ENCODE data around the gene MOCS1.

Gene MOCS1

GRCh38 chr6:39938773-39939654 lies 4.8 kb upstream of the MOCS1 start:
- Histone ChIP-seq H2AFZ (ENCODE audit: insufficient read depth, low read length, poor library complexity) (no peak overlapping the region), H2BK5ac (ENCODE audit: low read depth, low read length, poor library complexity) (no peak overlapping the region), H4K8ac (ENCODE audit: low read depth, low read length) (no peak overlapping the region), H3K14ac (ENCODE audit: low read length) (no peak overlapping the region), H3K36me3 (ENCODE audit: control insufficient read depth in 1 of 2, insufficient read depth in 2 of 2, low read length in 2 of 2) (no peaks in the 10 kb centered on the region), H3K27me3 (ENCODE audit: insufficient read depth, low read length) (no peaks in the 10 kb centered on the region), H2BK12ac (ENCODE audit: low read length) (no peak overlapping the region), H3K79me1 (ENCODE audit: low read length) (no peaks in the 10 kb centered on the region), H3K4me1 (ENCODE audit: control insufficient read depth in 1 of 2, insufficient read depth in 2 of 2, low read length in 2 of 2) (peaks cover 2% of the 10 kb centered on the region in 2 experiments), H4K12ac (ENCODE audit: low read depth, low read length) (no peak overlapping the region), H3K9me3 (ENCODE audit: insufficient read depth, low read depth, low read length) (no peaks in the 10 kb centered on the region), H2BK120ac (ENCODE audit: insufficient read depth, low read length, poor library complexity) (no peak overlapping the region), H3K18ac (ENCODE audit: low read length) (no peak overlapping the region), H3K4me2 (ENCODE audit: low read length) (no peak overlapping the region), H2AK5ac (ENCODE audit: low read length) (no peak overlapping the region), H3K23ac (ENCODE audit: low read length) (no peak overlapping the region), H3K79me2 (ENCODE audit: control insufficient read depth, insufficient read depth, low read length, poor library complexity) (peaks cover 2% of the 10 kb centered on the region), H3K27ac (ENCODE audit: low read depth, low read length) (no peak overlapping the region), H4K91ac (ENCODE audit: low read depth, low read length) (no peak overlapping the region), H3K4ac (ENCODE audit: low read depth, low read length) (no peak overlapping the region), H3K4me3 (ENCODE audit: low read depth, low read length) (no peak overlapping the region), H3K9ac (ENCODE audit: low read length) (no peak overlapping the region)
- no peak for DNase-seq
- no CpG with 5 or more reads among the region's 10 CpGs for WGBS (ENCODE audit: extremely low coverage, insufficient coverage, insufficient read length)

- Histone ChIP-seq H3K27me3 (ENCODE audit: insufficient read depth, low read length) (no peaks in the 10 kb centered on the region), H3K9ac (ENCODE audit: low read length) (no peak overlapping the region), H3K79me1 (ENCODE audit: low read length) (no peaks in the 10 kb centered on the region), H3K23ac (ENCODE audit: low read length) (no peak overlapping the region), H3K14ac (ENCODE audit: low read length) (no peak overlapping the region), H3K27ac (ENCODE audit: low read depth, low read length) (no peak overlapping the region), H3K4ac (ENCODE audit: low read depth, low read length) (no peak overlapping the region), H4K8ac (ENCODE audit: low read depth, low read length) (no peak overlapping the region), H3K36me3 (ENCODE audit: control insufficient read depth in 1 of 2, insufficient read depth in 2 of 2, low read length in 2 of 2) (no peaks in the 10 kb centered on the region), H3K18ac (ENCODE audit: low read length) (no peak overlapping the region), H3K9me3 (ENCODE audit: insufficient read depth, low read depth, low read length) (no peaks in the 10 kb centered on the region), H2BK120ac (ENCODE audit: insufficient read depth, low read length, poor library complexity) (no peak overlapping the region), H3K4me2 (ENCODE audit: low read length) (no peak overlapping the region), H3K79me2 (ENCODE audit: control insufficient read depth, insufficient read depth, low read length, poor library complexity) (peaks cover 3% of the 10 kb centered on the region), H2BK5ac (ENCODE audit: low read depth, low read length, poor library complexity) (no peak overlapping the region), H3K4me3 (ENCODE audit: low read depth, low read length) (no peak overlapping the region), H2BK12ac (ENCODE audit: low read length) (no peak overlapping the region), H4K12ac (ENCODE audit: low read depth, low read length) (no peak overlapping the region), H2AFZ (ENCODE audit: insufficient read depth, low read length, poor library complexity) (no peak overlapping the region), H3K4me1 (ENCODE audit: control insufficient read depth in 1 of 2, insufficient read depth in 2 of 2, low read length in 2 of 2) (peaks cover 4 to 6% of the 10 kb centered on the region in 2 experiments), H2AK5ac (ENCODE audit: low read length) (no peak overlapping the region), H4K91ac (ENCODE audit: low read depth, low read length) (no peak overlapping the region)
- WGBS (ENCODE audit: extremely low coverage, insufficient coverage, insufficient read length), result no CpG with 5 or more reads among the region's 3 CpGs
- no peak for DNase-seq
Measured at GRCh38 chr6:39937686-39938333, 3.5 kb upstream of the MOCS1 start.

GRCh38 chr6:39936857-39937256 lies 2.6 kb upstream of the MOCS1 start:
- no CpG with 5 or more reads among the region's 1 CpG for WGBS (ENCODE audit: extremely low coverage, insufficient coverage, insufficient read length)
- no peak overlapping the region for H3K18ac ChIP-seq (ENCODE audit: low read length)
- H2AFZ ChIP-seq (ENCODE audit: insufficient read depth, low read length, poor library complexity), result no peak overlapping the region
- H3K9ac ChIP-seq (ENCODE audit: low read length), result no peak overlapping the region
- H3K23ac ChIP-seq (ENCODE audit: low read length), result no peak overlapping the region
- no peaks in the 10 kb centered on the region for H3K36me3 ChIP-seq (ENCODE audit: control insufficient read depth in 1 of 2, insufficient read depth in 2 of 2, low read length in 2 of 2)
- H2BK120ac ChIP-seq (ENCODE audit: insufficient read depth, low read length, poor library complexity), result no peak overlapping the region
- H3K27me3 ChIP-seq (ENCODE audit: insufficient read depth, low read length), result no peaks in the 10 kb centered on the region
- H3K4me3 ChIP-seq (ENCODE audit: low read depth, low read length), result no peak overlapping the region
- H2AK5ac ChIP-seq (ENCODE audit: low read length), result no peak overlapping the region
- no peak overlapping the region for H4K91ac ChIP-seq (ENCODE audit: low read depth, low read length)
- H3K9me3 ChIP-seq (ENCODE audit: insufficient read depth, low read depth, low read length), result no peaks in the 10 kb centered on the region
- no peak overlapping the region for H3K14ac ChIP-seq (ENCODE audit: low read length)
- H3K4me1 ChIP-seq (ENCODE audit: control insufficient read depth in 1 of 2, insufficient read depth in 2 of 2, low read length in 2 of 2), result peaks cover 4 to 6% of the 10 kb centered on the region in 2 experiments
- no peak for DNase-seq
- no peaks in the 10 kb centered on the region for H3K79me1 ChIP-seq (ENCODE audit: low read length)
- no peak overlapping the region for H3K27ac ChIP-seq (ENCODE audit: low read depth, low read length)
- no peak overlapping the region for H4K12ac ChIP-seq (ENCODE audit: low read depth, low read length)
- H3K4ac ChIP-seq (ENCODE audit: low read depth, low read length), result no peak overlapping the region
- no peak overlapping the region for H3K4me2 ChIP-seq (ENCODE audit: low read length)
- no peak overlapping the region for H4K8ac ChIP-seq (ENCODE audit: low read depth, low read length)
- no peak overlapping the region for H2BK12ac ChIP-seq (ENCODE audit: low read length)
- H2BK5ac ChIP-seq (ENCODE audit: low read depth, low read length, poor library complexity), result no peak overlapping the region
- H3K79me2 ChIP-seq (ENCODE audit: control insufficient read depth, insufficient read depth, low read length, poor library complexity), result peaks cover 3% of the 10 kb centered on the region

GRCh38 chr6:39935241-39935640 lies 979 bp upstream of the MOCS1 start:
- peaks cover 4 to 6% of the 10 kb centered on the region in 2 experiments for H3K4me1 ChIP-seq (ENCODE audit: control insufficient read depth in 1 of 2, insufficient read depth in 2 of 2, low read length in 2 of 2)
- no peak overlapping the region for H3K23ac ChIP-seq (ENCODE audit: low read length)
- H3K79me2 ChIP-seq (ENCODE audit: control insufficient read depth, insufficient read depth, low read length, poor library complexity), result peaks cover 3% of the 10 kb centered on the region
- no peak for DNase-seq
- H4K12ac ChIP-seq (ENCODE audit: low read depth, low read length), result no peak overlapping the region
- no peak overlapping the region for H3K27ac ChIP-seq (ENCODE audit: low read depth, low read length)
- H2BK120ac ChIP-seq (ENCODE audit: insufficient read depth, low read length, poor library complexity), result no peak overlapping the region
- no peak overlapping the region for H4K91ac ChIP-seq (ENCODE audit: low read depth, low read length)
- H3K4ac ChIP-seq (ENCODE audit: low read depth, low read length), result no peak overlapping the region
- H3K4me3 ChIP-seq (ENCODE audit: low read depth, low read length), result no peak overlapping the region
- H3K9ac ChIP-seq (ENCODE audit: low read length), result no peak overlapping the region
- no peak overlapping the region for H3K4me2 ChIP-seq (ENCODE audit: low read length)
- H4K8ac ChIP-seq (ENCODE audit: low read depth, low read length), result no peak overlapping the region
- no peak overlapping the region for H3K18ac ChIP-seq (ENCODE audit: low read length)
- no peak overlapping the region for H2AK5ac ChIP-seq (ENCODE audit: low read length)
- no peak overlapping the region for H2AFZ ChIP-seq (ENCODE audit: insufficient read depth, low read length, poor library complexity)
- H3K79me1 ChIP-seq (ENCODE audit: low read length), result no peaks in the 10 kb centered on the region
- WGBS (ENCODE audit: extremely low coverage, insufficient coverage, insufficient read length), result no CpG with 5 or more reads among the region's 2 CpGs
- H3K9me3 ChIP-seq (ENCODE audit: insufficient read depth, low read depth, low read length), result no peaks in the 10 kb centered on the region
- H2BK12ac ChIP-seq (ENCODE audit: low read length), result no peak overlapping the region
- no peak overlapping the region for H3K14ac ChIP-seq (ENCODE audit: low read length)
- no peaks in the 10 kb centered on the region for H3K36me3 ChIP-seq (ENCODE audit: control insufficient read depth in 1 of 2, insufficient read depth in 2 of 2, low read length in 2 of 2)
- no peak overlapping the region for H2BK5ac ChIP-seq (ENCODE audit: low read depth, low read length, poor library complexity)
- H3K27me3 ChIP-seq (ENCODE audit: insufficient read depth, low read length), result no peaks in the 10 kb centered on the region

All from trophoblast cell (in vitro differentiated cells and primary cell).